ENCODE data around the gene NF2. TPM values are rescaled to one million over a fixed set of nuclear protein-coding genes. Genes with fewer than 3 reads are reported as not detected.
A peak's percentile ranks its signal among the peaks of the same experiment; 100 is the strongest.
"Not testable (repeated sequence)": the region's sequence is repeated elsewhere in the genome, so short reads cannot be mapped to it uniquely, and the experiment has no call there.

Gene NF2
- total RNA-seq = 10 to 100 TPM; 36.8 to 37.0 TPM
- long read RNA-seq, donor 1, partial matches to known transcripts = 1 of 8 reads
- long read RNA-seq, donor 1, other reads (novel, unspliced or antisense) = 4 of 8 reads
- long read RNA-seq, donor 2, full-length matches to known transcripts = 12 of 39 reads
- long read RNA-seq, donor 2, partial matches to known transcripts = 10 of 39 reads
- long read RNA-seq, donor 2, other reads (novel, unspliced or antisense) = 17 of 39 reads

GRCh38 chr22:29603358-29604075 lies at the start of gene NF2:
TSS of gene NF2 (plus strand) at chr22:29603633. CDS start at chr22:29603999, 366 bp downstream.
- DNase-seq (ENCODE audit: low spot score) = peak; percentile 100
- intact Hi-C loops (cut with DNase I) = no loop called here

GRCh38 chr22:29555065-29555644 lies 48.3 kb upstream of the NF2 start:
- no peak for DNase-seq (ENCODE audit: low spot score)
- intact Hi-C loops (cut with DNase I) = no loop called here

- intact Hi-C loops (cut with DNase I) = no loop called here
- no peak for DNase-seq (ENCODE audit: low spot score)
Measured at GRCh38 chr22:29559030-29559429, 44.4 kb upstream of the NF2 start.

- DNase-seq (ENCODE audit: low spot score) = no peak
- intact Hi-C loops (cut with DNase I) = no loop called here
Measured at GRCh38 chr22:29559853-29560252, 43.6 kb upstream of the NF2 start.

GRCh38 chr22:29563652-29564460 lies 39.6 kb upstream of the NF2 start:
- intact Hi-C loops (cut with DNase I) = no loop called here
- DNase-seq (ENCODE audit: low spot score) = no peak

GRCh38 chr22:29566513-29566912 lies 36.9 kb upstream of the NF2 start:
- intact Hi-C loops (cut with DNase I); DNase-seq (ENCODE audit: low spot score): not testable (repeated sequence)

GRCh38 chr22:29567338-29567737 lies 36.1 kb upstream of the NF2 start:
- intact Hi-C loops (cut with DNase I) = no loop called here
- no peak for DNase-seq (ENCODE audit: low spot score)

- DNase-seq (ENCODE audit: low spot score) = no peak
- intact Hi-C loops (cut with DNase I) = no loop called here
Measured at GRCh38 chr22:29569011-29569678, 34.3 kb upstream of the NF2 start.

- intact Hi-C loops (cut with DNase I) = loop anchor here in 1 of 2 donors (5.0 kb wide), 1 partner anchor 472 kb away; no protein-coding TSS in a partner anchor
- DNase-seq (ENCODE audit: low spot score) = no peak
Measured at GRCh38 chr22:29570456-29570855, 33.0 kb upstream of the NF2 start.

- intact Hi-C loops (cut with DNase I) = loop anchor here in 1 of 2 donors (5.0 kb wide), 1 partner anchor 471 kb away; no protein-coding TSS in a partner anchor
- DNase-seq (ENCODE audit: low spot score) = no peak
Measured at GRCh38 chr22:29570912-29571549, 32.4 kb upstream of the NF2 start.

- no peak for DNase-seq (ENCODE audit: low spot score)
- intact Hi-C loops (cut with DNase I) = loop anchor here in 1 of 2 donors (5.0 kb wide), 1 partner anchor 467 kb away; no protein-coding TSS in a partner anchor
Measured at GRCh38 chr22:29574762-29575450, 28.5 kb upstream of the NF2 start.

- intact Hi-C loops (cut with DNase I) = no loop called here
- no peak for DNase-seq (ENCODE audit: low spot score)
Measured at GRCh38 chr22:29578462-29579200, 24.8 kb upstream of the NF2 start.

GRCh38 chr22:29580200-29580810 lies 23.1 kb upstream of the NF2 start:
- no peak for DNase-seq (ENCODE audit: low spot score)
- intact Hi-C loops (cut with DNase I) = no loop called here

GRCh38 chr22:29581799-29582198 lies 21.6 kb upstream of the NF2 start:
- intact Hi-C loops (cut with DNase I) = no loop called here
- DNase-seq (ENCODE audit: low spot score) = no peak

GRCh38 chr22:29584975-29585374 lies 18.5 kb upstream of the NF2 start:
- no peak for DNase-seq (ENCODE audit: low spot score)
- intact Hi-C loops (cut with DNase I) = no loop called here

GRCh38 chr22:29586193-29586705 lies 17.2 kb upstream of the NF2 start:
- DNase-seq (ENCODE audit: low spot score); intact Hi-C loops (cut with DNase I): not testable (repeated sequence)
